Keratinocyte (primary cell): ENCODE measurements around the gene CIDEA.

Source experiments
- EZH2 ChIP-seq: IDR thresholded peaks from one replicate; pipeline ENCODE4 v1.6.1; 2012; ENCODE audit warnings: inconsistent platforms, mild to moderate bottlenecking, low read length, moderate library complexity
- TF ChIP-seq, protein P1 (sequence below), 3 experiments: IDR thresholded peaks in 1 of 3; conservative IDR thresholded peaks in 1 of 3; optimal IDR thresholded peaks in 1 of 3; 2 replicates in 2 of 3; 3 replicates in 1 of 3; pipeline versions ENCODE3 to v1.5.1; 2011; ENCODE audit warnings: low read length in 3 of 3, mild to moderate bottlenecking in 3 of 3, moderate library complexity in 2 of 3, control low read depth in 1 of 3, inconsistent platforms in 1 of 3; ENCODE audit not compliant: insufficient read depth in 2 of 3; ENCODE audit errors: extremely low read depth in 1 of 3

DNA sequence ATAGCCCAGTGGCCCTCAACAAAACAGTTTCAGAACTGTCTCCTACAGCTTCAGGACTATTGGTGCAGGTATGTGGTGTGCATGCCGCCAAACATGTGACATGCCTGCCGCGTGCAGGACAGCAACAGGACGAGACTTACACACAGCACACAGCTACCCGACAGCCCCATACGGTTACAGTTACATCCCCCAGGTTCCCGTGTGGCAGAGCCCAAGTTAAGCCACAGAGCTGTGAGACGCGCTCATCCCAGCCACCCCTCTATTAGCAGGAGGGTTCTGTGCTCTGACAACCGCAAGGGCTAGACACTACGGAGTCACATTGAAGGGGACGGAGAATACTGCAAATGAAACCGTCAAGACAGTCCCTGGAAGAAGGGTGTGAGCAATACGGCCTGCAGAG is 37.5 kb downstream of the CIDEA start:
- TF ChIP-seq, protein P1, sequence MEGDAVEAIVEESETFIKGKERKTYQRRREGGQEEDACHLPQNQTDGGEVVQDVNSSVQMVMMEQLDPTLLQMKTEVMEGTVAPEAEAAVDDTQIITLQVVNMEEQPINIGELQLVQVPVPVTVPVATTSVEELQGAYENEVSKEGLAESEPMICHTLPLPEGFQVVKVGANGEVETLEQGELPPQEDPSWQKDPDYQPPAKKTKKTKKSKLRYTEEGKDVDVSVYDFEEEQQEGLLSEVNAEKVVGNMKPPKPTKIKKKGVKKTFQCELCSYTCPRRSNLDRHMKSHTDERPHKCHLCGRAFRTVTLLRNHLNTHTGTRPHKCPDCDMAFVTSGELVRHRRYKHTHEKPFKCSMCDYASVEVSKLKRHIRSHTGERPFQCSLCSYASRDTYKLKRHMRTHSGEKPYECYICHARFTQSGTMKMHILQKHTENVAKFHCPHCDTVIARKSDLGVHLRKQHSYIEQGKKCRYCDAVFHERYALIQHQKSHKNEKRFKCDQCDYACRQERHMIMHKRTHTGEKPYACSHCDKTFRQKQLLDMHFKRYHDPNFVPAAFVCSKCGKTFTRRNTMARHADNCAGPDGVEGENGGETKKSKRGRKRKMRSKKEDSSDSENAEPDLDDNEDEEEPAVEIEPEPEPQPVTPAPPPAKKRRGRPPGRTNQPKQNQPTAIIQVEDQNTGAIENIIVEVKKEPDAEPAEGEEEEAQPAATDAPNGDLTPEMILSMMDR (optimal IDR thresholded peaks at IDR 0.05 in 1 of 3, IDR thresholded peaks at IDR 0.05 in 1 of 3, conservative IDR thresholded peaks at IDR 0.05 in 1 of 3; ENCODE audit: extremely low read depth in 1 of 3, insufficient read depth in 2 of 3, low read length in 3 of 3) = no peak
- no peak for TF ChIP-seq EZH2
